Uterus (tissue), 2 donors: ENCODE measurements around the gene KRTAP2-2.

ENCODE experiments used
- CTCF ChIP-seq, 4 experiments: fragments of 200-600 bp in 2 of 4; fragments of 450-650 bp in 2 of 4; sonication (generic) in 2 of 4; IDR thresholded peaks; one replicate each; pipeline ENCODE4 v1.5.1; 2016 to 2019; ENCODE audit warnings: antibody characterized with exemption in 4 of 4, mild to moderate bottlenecking in 2 of 4, moderate library complexity in 1 of 4
- POLR2A ChIP-seq, 2 donors: fragments of 450-650 bp; IDR thresholded peaks; one replicate each; pipeline ENCODE4 v1.6.1; 2016; ENCODE audit warnings: antibody characterized with exemption in 2 of 2, mild to moderate bottlenecking in 1 of 2, moderate library complexity in 1 of 2

DNA sequence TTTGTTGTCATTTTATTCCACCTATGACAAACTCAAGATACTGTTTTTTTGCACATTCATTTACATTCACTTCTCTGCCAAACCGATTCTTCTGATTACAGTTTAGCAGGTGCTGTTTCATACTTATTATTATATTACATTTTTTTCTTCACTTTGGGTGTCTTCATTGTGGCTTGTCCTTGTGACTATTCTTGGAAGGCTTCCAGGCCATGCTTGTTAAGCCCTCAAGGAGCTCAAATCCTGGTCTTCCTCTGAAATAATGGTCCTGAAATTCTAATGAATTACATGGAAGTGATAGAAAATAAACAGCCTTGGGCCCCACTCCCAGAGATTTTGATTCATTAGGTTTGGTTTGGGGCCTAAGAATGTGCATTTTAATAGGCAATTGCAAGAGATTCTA lies 9.3 kb upstream of the KRTAP2-2 start:
- TF ChIP-seq CTCF (IDR thresholded peaks at IDR 0.05) (no peak), POLR2A (IDR thresholded peaks at IDR 0.05) (no peak)
